ENCODE measurements around the gene GPBAR1.
A peak's percentile ranks its signal among the peaks of the same experiment; 100 is the strongest.
"Not testable (repeated sequence)": the region's sequence is repeated elsewhere in the genome, so short reads cannot be mapped to it uniquely, and the experiment has no call there.

The GPBAR1 gene

DNA sequence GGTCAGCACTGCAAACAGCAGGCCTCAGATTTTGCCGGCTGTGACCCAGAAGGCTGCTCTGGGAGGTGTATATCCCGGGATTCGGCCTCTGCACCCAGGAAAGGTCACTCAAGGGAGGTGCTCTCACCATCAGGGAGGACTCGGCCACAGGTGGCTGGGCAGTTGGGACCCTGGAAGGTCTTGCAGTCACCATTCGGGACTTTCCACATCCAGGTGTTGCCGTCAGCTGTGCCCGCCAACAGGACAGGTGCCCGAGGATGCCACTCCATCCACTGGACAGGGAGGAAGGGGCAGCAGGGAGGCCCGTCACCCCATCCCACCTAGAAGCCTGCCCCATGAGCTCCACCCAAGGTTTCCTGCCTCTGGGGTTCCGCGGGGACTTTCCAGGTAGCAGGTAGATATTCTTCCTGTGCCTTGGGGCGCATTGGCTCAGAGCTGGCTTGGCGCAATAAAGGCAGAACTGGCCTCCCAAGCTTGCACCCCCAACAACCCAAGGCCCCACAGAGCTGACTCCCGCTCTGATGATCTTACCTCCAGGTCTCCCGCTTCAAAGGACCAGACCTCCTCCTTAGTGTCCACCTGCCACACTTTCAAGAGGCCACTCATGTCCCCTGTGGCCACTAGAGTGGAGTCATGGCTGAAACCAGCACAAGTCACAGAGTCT, 5.6 kb downstream of the GPBAR1 start:
- no peak for DNase-seq (ENCODE audit: extremely low read depth in 1 of 2, low read depth in 1 of 2)

DNA sequence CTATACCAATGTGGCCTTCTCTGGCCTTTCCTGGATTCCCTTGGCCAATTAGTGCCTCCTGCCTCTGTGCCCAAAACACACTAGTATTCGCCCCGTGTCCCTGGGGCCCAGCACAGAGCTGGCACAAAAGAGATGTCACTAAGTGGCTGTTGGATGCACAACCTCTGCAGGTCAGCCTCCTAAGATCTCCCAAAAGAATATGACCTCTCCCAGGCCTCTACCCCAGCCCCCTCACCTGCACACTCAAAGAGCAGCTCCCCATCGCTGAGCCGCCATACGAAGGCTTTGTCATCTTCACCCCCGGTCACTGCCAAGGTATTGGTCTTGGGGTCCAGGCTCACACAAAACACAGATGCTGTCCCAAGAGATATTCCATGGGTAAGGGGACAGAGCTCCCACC, 6.4 kb downstream of the GPBAR1 start:
- DNase-seq (ENCODE audit: extremely low read depth in 1 of 2, low read depth in 1 of 2) = no peak

DNA sequence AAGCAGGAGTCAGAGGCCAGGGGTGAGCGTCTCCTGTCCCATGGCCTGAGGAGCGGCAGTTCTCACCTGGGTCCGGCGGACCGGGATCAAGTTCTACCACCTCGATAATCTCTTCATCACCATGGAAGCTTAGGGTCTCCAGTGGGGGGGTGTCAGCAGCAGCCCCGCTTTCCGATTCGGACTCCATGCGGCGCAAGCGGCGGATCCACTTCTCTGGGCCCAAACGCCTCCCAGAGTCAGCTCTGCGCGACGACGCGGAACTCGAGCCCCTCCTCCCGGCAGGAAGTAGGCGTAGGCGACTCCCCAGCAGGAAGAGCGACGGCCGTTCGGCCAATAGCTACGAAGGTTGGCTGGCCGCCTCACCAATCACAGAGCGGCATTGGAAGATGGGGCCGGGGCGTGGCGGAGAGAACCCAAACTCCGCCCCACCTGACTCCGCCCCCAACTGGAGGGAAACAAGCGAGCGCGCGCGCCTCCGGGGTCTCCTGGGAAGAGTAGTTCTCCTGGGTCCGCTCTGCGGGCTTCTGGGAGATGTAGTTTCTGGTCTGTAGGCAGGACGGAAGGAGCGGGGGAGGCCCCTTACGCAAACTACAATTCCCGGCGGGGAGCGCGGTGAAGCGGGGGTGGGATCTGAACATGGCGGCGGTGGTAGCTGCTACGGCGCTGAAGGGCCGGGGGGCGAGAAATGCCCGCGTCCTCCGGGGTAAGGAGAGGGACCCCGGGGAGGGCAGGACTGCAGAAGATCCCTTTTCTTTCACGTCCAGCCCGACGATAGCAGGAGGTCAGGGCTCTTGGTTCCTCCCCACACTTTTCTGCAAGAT, 9.3 kb downstream of the GPBAR1 start, which contains the start of the genes AAMP and PNKD:
AAMP (minus strand) TSS at position 238 of the 821 bp plus-strand sequence; CDS start at position 187, 51 bp downstream.
PNKD (plus strand) TSS at position 620 of the 821 bp plus-strand sequence; CDS start at position 637, 17 bp downstream.
- peak; percentile 99 to 100 for DNase-seq (ENCODE audit: extremely low read depth in 1 of 2, low read depth in 1 of 2)

DNA sequence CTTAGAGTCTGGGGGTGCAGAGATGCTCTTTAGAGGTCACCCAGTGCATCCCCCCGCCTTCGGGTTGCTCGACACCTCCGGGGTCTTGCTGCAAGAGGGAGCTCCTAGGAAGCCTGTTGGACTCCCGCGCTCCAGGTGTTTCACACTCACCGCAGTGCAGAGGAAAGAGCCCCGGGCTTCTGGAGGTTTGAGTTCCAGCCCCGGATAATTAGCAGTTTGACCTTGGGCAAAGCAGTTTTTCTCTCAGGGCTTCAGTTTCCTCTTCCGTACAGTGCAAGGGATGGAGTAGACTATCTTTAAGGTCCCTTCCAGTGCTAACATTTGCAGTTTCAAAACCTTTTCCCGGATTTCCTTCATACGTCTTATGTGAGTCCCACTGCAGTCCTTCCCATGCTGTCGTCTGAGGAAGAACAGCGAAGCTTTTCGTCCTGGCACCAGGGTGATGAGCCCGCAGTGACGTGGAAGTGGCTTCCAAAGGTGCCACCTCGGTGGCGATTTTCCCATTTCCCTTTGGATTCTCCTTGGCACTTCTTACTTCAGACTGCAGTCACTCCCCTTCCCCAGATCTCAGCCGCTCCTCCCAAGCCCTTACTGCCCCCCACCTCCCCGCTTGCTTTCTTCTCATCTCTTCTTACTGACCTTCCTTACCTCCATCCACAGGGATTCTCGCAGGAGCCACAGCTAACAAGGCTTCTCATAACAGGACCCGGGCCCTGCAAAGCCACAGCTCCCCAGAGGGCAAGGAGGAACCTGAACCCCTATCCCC, 10.1 kb downstream of the GPBAR1 start:
- no peak for DNase-seq (ENCODE audit: extremely low read depth in 1 of 2, low read depth in 1 of 2)

DNA sequence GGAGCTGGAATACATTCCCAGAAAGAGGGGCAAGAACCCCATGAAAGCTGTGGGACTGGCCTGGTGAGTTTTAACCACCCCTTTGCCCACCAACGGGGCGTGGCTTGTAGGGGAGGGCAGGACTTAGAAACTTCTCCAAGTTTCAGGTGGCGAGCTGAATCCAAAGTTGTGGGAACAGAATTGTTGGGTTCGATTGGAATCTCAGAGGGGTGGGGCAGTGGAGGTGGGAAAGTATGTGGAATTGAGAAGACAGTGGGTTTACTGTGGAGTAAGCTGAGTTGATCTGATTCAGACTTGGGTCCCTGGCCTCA, 10.6 kb downstream of the GPBAR1 start:
- no peak for DNase-seq (ENCODE audit: extremely low read depth in 1 of 2, low read depth in 1 of 2)

DNA sequence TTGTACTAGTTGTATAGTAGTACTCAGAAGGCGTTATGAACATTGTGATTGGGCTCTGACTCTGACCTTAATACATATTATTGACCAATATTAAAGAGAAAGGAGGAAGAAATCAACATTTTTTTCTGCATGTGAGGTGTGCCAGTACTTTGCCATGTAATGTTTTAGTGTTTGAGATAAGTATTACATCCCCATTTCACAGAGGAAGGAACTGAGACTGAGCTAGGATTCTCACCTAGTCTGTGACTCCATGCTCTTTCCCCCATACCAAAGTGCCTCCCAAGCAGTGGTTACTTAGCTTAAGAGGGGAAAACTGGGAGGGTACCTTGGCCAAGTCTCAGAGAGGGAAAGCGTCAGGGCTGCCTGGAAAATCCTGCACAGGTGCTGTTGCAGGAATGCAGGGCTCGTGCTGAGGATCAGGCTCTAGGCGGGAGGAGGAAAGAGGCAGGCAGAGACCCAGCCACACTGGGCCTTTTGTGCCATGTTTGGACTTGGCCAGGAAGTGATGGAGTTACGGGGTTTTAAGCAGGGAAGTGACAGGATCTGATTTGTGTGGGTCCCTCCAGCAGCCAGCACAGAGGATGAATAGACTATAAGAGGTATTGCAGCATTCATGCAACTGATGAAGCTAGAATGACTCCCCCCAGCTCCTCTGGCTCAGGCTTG, 11.2 kb downstream of the GPBAR1 start:
- no peak for DNase-seq (ENCODE audit: extremely low read depth in 1 of 2, low read depth in 1 of 2)

DNA sequence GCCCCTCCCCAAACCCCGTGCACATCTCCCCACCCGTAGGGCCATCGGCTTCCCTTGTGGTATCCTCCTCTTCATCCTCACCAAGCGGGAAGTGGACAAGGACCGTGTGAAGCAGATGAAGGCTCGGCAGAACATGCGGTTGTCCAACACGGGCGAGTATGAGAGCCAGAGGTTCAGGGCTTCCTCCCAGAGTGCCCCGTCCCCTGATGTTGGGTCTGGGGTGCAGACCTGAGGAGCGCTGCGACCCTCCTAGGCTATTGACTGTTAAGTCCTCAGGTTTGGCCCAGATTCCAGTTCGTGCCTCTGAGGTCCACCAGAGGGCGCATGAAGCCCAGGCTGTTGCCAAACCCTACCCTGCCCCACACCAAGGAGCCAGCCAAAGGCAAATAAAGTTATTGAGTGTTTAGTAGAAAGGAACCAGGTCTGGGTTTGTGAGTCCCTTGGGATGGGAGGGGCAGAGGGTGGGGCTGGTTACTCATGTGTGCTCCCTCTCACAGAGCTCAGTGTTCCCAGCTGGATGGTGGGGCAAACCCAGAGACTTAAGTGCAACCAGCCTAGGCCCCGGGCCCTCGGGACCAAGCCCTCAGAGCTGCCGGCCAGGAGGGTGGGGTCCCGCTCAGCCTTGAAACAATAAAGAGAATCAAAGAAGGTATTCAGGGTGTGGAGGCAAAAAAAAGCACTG, 11.9 kb downstream of the GPBAR1 start:
- peak; percentile 43 to 57 for DNase-seq (ENCODE audit: extremely low read depth in 1 of 2, low read depth in 1 of 2)

DNA sequence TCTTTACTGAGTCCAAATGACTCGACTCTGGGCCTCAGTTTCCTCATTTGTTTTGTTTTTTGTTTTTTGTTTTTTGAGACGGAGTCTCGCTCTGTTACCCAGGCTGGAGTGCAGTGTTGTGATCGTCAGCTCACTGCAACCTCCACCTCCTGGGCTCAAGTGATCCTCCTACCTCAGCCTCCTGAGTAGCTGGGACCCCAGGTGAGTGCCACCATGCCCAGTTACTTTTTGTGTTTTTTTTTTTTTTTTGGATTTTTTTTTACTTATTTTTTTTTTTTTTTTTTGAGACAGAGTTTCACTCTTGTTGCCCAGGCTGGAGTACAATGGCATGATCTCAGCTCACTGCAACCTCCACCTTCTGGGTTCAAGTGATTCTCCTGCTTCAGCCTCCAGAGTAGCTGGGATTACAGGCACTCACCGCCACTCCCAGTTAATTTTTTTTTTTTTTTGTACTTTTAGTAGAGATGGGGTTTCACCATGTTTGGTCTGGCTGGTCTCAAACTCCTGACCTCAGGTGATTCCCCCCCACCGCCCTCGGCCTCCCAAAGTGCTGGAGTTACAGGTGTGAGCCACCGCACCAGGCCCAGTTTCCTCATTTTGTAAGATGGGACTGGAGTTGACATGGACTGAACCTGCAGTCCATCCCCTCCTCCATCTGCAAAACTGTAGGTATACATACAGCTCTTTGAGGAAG, 12.5 kb downstream of the GPBAR1 start:
- DNase-seq (ENCODE audit: extremely low read depth in 1 of 2, low read depth in 1 of 2) = not testable (repeated sequence)

DNA sequence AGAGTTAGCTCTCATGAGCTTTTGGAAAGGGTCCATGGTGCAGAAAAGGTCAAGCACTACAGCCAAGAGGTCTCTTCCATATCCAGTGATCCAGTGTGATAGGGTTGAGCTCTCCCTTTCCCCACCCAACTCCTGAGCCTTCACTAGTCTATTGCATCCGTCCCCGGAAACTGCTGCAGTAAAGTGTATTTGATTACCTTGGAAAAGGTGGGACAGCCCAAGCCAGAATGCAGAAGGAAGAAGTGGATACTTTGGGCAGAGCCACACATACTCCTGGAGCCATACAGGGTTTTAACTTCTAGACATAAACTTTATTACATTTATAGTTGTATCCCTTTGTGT, 13.1 kb downstream of the GPBAR1 start:
- no peak for DNase-seq (ENCODE audit: extremely low read depth in 1 of 2, low read depth in 1 of 2)

DNA sequence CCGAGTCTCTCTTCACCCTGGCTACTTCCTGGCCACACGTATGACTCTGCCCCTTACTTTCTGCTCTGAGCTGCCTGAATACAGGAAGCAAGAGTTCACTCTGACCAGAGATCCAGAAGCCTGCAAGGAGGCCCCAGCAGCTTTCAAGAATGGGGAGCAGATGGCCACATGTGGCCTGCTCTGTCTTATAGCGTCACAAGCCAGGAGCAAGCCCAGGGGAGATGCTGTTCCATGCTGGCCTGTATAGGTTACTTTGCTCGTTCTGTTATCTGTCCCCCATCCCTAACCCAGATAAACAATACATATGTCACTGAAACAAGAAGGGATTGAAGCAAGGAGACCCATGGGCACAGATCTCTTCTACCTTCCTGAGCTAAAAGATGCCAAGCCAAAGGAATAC, 13.8 kb downstream of the GPBAR1 start:
- DNase-seq (ENCODE audit: extremely low read depth in 1 of 2, low read depth in 1 of 2) = no peak

DNA sequence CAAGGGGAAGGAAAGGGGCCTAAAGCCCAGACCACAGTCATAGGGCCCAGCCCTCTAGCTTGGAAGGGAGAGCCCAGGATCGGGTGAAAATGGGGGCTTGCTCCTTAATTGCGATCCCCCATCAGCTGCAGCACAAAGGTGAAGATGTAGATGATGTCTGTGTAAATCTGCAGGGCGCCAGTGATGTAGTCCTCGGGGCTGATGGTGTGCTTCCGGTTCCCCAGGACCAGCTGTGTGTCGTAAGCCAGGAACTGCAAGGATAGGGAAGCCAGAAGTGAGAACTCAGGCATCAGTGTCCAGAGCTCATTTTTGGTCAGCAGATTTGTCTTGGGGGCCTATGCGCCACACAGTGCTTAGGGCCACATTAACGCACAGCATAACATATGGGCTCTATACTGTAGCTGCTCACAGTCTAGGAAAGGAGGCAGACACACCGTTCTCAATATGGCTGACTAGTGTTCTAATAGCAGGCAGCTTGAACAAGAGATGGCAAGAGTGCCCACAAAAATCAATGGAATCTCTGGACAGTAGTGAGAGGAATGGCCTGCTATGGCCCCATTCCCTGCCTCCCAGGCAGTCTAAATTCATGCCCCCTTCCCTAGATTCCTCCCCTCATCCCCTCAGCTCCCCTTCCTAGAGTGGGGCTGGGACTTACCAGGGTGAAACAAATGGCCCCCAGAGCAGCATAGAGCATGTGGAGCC, 14.7 kb downstream of the GPBAR1 start:
- DNase-seq (ENCODE audit: extremely low read depth in 1 of 2, low read depth in 1 of 2) = no peak

DNA sequence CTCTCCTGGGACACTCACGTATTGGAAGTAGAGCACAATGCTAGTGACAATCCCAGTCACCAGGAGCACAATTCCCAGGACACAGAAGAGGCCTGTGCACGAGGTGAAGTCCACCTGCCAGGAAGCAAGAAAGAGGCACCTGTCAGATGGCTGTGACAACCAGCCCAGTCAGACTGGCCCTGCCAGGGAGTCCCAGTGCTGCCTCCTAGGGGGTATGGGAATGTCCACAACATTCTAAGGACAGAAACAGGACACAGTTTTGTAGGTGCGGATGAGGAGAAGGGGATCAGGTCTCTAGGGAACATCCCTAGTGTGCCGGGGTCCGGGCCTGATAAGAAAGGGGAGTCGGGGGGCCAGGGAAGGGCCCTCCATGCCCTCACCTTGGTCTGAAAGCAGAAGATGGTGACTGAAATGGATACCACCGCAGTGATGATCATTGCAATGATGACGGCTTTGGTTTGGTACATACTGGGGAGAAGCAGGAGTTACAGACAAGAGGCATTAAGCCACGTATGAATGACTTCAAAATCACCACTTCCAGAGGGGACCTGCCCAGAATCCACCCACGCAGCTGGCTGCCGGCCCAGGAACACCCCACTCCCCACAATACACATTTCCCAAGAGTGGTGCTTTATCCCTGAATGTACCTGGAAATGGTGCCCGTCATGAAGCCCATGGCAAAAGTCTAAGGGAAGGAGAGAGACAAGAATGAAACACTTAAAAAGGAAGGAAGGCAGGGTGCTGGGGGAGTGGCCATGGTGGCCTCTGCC, 16.4 kb downstream of the GPBAR1 start:
- no peak for DNase-seq (ENCODE audit: extremely low read depth in 1 of 2, low read depth in 1 of 2)

DNA sequence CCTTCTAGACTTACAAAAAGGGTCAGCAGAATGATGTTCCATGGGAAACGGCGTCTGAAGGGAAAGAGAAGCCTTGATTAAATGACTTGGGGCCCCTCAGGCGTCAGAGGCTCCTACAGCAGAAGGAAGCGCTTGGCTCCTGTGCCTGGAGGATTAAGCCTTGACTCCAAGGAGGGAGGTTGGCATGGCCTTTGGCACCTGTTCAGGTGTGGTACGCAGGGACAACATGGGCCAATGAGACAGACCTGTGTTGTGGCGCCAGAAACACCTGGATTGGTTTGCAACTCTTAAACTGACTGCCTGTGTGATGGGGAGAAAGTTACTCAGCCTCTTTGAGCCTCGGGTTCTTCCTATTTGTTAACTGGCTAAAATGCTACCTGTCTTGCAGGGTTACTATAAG, 17.1 kb downstream of the GPBAR1 start:
- no peak for DNase-seq (ENCODE audit: extremely low read depth in 1 of 2, low read depth in 1 of 2)

DNA sequence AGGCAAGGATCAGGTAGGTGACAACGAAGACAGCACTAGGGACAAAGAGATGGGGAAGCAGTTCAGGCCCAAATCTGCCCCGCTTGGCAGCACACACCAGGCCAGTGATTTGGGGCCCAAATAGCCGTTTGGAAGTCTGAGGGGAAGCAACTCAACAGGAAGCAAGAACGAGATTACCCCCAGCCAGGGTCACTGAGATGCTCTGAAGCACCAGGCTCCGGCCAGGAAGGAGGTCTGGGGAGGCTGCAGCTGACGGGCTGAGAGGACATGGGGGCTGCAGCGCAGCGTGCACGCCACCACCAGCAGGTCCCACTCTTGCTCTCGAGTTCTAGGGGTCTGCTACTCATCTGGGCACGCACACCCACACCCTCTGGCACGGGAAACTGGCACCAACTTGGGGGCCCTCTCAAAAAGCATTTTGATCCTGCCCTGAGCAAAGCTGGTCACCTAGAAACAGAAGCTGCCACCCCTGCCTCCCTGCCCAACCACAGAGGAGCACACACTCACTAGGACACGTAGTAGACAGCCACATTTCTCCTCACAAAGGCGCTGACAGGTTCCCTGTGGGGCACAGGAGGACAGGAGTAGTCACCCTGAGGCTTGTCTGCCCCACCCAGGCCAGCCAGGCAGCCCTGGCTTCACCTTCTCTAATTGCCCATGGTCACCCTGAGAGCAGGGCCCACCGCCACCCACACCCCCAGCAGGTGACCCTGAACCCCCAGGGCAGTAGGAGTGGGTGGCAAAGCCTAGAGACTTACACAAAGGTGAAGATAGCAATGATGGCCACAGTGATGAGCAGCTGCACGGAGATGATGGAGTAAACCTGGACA, 17.9 kb downstream of the GPBAR1 start:
- DNase-seq (ENCODE audit: extremely low read depth in 1 of 2, low read depth in 1 of 2) = no peak

DNA sequence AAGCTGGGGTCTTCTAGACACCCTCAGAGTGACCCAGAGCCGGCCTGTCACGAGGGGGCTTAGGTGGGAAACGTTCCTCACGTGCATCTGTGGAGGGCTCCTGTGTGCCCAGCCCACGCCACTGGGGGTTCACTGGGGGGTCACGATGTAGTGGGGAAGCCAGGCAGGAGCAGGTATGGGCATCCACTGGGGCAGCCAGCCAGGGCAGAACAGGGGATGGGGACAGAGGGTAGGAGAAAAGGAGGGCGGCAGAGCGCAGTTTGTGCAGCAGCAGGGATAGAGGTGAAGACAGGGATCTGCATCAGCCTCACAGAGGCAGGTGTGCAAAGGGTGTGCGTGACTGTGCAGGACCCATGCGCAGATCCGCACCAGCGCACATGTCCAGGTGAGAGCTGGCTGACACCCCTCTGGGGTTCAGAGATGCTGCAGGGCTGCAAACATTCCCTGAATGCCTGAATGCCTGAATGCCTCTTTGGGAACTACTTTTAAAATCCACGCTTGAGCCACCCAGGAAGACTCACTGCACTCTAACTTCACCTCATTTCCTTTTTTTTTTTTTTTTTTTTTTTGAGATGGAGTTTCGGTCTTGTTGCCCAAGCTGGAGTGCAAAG, 19.6 kb downstream of the GPBAR1 start:
- no peak for DNase-seq (ENCODE audit: extremely low read depth in 1 of 2, low read depth in 1 of 2)

DNA sequence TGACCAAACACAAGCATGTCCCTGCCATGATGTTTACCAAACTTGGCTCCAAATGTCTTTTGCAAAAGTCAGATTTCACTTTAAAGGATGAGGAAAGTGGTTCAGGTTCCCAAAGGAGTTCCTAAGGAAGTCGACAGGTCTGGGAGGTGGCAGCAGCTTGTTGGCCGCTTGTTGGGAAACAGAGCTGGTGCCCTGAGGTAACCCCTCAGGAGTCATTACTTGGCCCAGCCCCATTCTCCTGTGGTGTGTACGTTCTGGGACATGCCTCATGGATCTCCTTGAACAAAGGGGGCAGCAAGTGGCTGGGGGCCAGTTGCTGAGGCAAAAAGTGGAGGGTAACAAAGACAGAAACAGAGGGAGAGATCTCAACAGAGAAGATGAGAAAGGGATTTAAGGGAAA, 20.6 kb downstream of the GPBAR1 start:
- no peak for DNase-seq (ENCODE audit: extremely low read depth in 1 of 2, low read depth in 1 of 2)

DNA sequence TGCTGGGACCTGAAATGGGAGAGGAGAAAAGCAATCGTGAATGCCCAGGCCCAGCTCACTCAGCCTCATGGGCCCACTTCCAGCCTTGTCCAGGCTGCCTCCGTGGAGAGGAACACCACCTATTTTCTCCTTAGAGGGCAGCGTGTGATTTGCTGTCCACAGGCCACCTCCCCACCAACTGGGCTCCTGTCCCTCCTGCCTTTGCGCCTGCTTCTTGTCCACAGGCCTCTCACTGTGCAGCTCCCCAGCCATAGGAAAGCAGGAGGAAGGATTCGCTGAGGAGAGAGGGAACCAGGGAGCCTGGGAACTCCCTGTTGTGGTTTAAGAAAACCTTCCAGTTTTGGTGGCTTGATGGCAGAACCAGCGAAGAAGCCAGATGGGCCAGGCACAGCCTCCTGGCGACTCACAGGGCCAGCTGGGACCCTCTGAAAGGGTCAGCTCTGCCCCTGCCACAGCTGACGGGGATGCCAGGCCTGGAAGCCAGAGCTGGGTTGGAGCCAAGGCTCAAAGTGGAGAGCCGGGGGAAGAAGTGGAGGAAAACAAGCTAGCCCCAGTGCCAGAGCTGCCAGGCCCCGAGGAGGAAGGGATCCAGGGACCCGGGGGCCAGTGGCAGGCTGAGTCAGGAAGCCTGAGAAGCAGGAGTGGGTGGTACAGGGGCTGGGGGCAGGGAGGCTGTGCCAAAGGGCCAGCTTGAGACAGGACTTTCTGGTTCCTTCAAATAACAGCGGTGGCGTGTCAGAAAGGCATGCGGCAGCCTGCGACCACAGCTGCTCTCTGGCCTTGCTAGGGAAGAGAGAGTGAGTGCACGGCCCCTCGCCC, 21.6 kb downstream of the GPBAR1 start:
- DNase-seq (ENCODE audit: extremely low read depth in 1 of 2, low read depth in 1 of 2) = no peak
